Cardiac fibroblast (primary cell): ENCODE data around the gene BAIAP3.

Experiments
- DNase-seq, 2 donors: peaks; one replicate each; pipeline versions ENCODE4 v3.0.0 to v3.0.0-alpha.2; 2010; ENCODE audit warnings: low read depth in 2 of 2
- H3K4me3 ChIP-seq, 2 donors: replicated peaks in 1 of 2; 1 replicate in 1 of 2; 2 replicates in 1 of 2; pipeline ENCODE4 v1.5.1; 2011; ENCODE audit warnings: low read depth in 2 of 2, low read length in 2 of 2, mild to moderate bottlenecking in 2 of 2, moderate library complexity in 1 of 2
- TF ChIP-seq, protein P1 (sequence below): IDR thresholded peaks from one replicate; pipeline ENCODE4 v1.5.1; 2011; ENCODE audit warnings: low read depth, mild to moderate bottlenecking, low read length, inconsistent platforms

BAIAP3 gene

DNA sequence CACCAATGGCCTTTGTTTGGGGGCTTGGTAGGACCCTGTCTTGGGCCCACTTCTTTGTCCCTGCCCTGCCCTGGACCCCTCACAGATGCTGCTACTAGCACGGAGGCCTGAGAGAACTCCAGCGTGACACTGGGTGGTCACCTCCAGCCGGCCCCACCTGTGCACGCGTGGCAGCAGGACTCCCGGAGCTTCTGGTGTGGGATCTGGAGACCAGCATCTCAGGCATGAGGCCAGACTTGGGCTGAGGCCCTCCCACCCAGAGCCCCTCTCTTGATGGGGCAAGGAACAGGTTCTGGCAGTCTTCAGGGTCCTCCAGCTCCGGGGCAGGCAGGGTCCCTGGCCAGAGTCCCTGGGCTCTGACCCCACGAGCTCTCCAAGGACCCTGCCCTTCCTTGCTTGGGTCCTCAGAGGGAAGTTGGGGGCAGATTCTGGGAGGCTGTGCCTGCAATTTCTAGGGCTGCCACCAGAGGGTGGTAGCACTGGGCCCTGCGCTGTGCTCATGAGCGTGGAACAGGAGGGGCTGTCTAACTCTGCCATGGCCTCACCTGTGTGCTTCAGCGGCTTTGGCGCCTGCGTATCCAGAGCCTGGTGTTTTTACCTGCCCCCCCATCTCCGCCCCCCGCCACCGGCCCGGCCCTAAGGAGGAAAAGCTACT is 3.1 kb upstream of the BAIAP3 start:
- H3K4me3 ChIP-seq = no peak overlapping the region
- TF ChIP-seq, protein P1, sequence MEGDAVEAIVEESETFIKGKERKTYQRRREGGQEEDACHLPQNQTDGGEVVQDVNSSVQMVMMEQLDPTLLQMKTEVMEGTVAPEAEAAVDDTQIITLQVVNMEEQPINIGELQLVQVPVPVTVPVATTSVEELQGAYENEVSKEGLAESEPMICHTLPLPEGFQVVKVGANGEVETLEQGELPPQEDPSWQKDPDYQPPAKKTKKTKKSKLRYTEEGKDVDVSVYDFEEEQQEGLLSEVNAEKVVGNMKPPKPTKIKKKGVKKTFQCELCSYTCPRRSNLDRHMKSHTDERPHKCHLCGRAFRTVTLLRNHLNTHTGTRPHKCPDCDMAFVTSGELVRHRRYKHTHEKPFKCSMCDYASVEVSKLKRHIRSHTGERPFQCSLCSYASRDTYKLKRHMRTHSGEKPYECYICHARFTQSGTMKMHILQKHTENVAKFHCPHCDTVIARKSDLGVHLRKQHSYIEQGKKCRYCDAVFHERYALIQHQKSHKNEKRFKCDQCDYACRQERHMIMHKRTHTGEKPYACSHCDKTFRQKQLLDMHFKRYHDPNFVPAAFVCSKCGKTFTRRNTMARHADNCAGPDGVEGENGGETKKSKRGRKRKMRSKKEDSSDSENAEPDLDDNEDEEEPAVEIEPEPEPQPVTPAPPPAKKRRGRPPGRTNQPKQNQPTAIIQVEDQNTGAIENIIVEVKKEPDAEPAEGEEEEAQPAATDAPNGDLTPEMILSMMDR = peak; percentile 64
- DNase-seq = no peak

DNA sequence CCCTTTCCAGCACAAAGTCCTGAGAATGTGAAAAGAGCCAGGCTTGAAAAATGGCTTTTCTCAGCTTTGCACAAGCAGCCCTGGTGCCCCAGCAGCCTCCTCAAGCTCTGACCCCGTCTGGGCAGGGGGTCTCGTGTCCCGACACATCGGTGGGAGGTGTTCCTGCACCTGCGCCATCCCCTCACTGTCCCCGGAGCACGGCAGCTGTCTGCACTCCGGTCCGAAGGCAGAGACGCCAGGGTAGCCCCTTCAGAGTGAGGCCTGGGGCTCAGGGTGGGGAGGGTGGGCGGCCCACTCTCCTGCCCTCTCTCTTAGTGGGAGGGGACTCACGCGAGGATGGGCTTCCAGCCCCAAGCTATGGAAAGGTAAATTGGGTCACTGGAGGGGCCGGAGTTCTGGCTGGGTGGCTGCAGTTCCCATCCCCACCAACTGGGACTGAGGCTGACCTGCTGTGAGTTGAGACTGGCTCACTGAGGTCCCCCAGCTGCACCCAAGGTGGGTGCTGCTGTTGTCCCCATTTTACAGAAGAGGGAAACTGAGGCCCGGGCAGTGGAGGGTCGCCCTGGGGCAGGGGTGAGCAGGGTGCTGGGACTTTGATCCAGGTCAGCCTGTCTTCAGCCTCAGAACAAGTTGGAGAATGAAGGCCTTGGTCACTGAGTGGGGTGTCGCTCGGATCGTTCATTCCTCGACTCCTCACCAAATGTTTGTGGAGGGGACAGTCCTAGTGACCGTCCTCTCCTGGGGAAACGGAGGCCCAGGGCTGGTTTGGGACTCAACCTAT is 2.3 kb upstream of the BAIAP3 start:
- TF ChIP-seq, protein P1 = no peak
- peak overlapping the region in 1 of 2 donors; percentile 14 for H3K4me3 ChIP-seq
- no peak for DNase-seq

GRCh38 chr16:1331712-1332617 is 1.5 kb upstream of the BAIAP3 start:
- peak overlapping the region in 1 of 2 donors; percentile 14 for H3K4me3 ChIP-seq
- TF ChIP-seq, protein P1 = no peak
- peak; percentile 83 to 84 for DNase-seq

- no peak for DNase-seq
- TF ChIP-seq, protein P1 = no peak
- H3K4me3 ChIP-seq = peak overlapping the region in 1 of 2 donors; percentile 21
These were observed 762 bp upstream of the BAIAP3 start for GRCh38 chr16:1332618-1333148.

DNA sequence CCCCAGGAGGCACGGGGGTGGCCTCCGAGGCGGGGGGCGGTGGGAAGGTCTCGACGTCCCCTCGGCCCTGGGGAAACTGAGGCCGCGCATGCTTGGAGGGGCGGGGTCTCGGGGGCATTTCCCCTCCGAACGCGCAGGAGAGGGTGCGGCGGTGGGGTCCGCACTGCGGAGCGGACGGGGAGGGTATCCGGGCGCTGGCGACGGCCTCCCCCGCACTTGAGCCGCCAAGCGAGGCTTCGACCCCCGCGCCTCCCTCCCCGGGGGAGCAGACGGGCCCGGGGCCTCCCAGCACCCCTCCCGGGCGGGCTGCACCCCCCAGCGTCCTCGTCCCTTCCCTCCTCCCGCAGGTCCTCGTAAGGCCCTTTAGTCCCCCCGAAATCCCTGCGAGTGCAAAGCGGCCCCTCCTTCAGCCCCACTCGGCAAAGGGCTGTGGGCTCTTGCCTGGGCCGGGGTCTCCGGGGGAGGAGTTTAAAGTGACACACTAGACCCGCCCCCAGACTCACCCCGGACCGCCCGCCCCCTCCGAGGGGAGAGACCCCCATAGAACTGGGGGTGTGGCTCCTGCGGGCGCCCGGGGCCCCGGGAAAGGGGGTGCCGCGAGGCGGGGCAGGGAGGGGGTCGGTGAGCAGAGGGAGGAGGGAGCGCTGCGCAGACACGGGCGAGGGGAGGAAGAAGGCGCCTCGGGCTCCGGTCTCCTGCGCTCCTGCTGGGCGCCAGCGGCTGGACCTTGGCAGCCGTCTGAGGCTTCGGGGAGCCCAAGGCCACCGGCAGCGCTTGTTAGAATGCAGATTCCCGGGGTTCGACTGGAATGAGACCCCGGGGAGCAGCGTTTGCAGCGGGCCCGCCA is 632 bp downstream of the BAIAP3 start:
- TF ChIP-seq, protein P1 = no peak
- H3K4me3 ChIP-seq = peak overlapping the region in 1 of 2 donors; percentile 24
- DNase-seq = no peak

DNA sequence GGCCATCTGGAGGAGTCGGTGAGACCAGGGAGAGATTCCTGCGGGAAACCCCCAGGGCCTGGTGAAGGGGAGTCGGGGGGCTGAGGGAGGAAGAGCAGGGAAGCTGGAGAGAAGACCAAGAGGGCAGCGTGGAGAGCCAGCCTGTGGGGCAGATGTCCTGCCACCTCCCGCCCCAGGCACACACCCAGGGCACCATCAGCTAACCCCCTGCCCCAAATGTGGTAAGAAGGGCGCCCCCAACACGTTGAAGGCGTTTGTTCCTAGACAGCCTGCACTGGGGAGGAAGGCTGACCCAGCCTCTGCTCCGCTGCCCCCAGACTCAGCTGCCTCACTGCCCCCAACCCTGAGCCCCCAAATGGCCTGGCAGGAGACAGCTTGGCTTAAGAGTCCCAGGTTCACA is 1.3 kb downstream of the BAIAP3 start:
- no peak overlapping the region for H3K4me3 ChIP-seq
- TF ChIP-seq, protein P1 = no peak
- no peak for DNase-seq
